GM18499 (cell line): ENCODE results near the gene TMC2.
"Not testable (repeated sequence)": the region's sequence is repeated elsewhere in the genome, so short reads cannot be mapped to it uniquely, and the experiment has no call there.

Experiments
- ATAC-seq: cut with Tn5 transposase; IDR thresholded peaks from one replicate; pipeline ENCODE4 v1.9.1; 2021; ENCODE audit warnings: moderate number of reproducible peaks; ENCODE audit not compliant: insufficient read depth, unreplicated experiment

TMC2 gene

DNA sequence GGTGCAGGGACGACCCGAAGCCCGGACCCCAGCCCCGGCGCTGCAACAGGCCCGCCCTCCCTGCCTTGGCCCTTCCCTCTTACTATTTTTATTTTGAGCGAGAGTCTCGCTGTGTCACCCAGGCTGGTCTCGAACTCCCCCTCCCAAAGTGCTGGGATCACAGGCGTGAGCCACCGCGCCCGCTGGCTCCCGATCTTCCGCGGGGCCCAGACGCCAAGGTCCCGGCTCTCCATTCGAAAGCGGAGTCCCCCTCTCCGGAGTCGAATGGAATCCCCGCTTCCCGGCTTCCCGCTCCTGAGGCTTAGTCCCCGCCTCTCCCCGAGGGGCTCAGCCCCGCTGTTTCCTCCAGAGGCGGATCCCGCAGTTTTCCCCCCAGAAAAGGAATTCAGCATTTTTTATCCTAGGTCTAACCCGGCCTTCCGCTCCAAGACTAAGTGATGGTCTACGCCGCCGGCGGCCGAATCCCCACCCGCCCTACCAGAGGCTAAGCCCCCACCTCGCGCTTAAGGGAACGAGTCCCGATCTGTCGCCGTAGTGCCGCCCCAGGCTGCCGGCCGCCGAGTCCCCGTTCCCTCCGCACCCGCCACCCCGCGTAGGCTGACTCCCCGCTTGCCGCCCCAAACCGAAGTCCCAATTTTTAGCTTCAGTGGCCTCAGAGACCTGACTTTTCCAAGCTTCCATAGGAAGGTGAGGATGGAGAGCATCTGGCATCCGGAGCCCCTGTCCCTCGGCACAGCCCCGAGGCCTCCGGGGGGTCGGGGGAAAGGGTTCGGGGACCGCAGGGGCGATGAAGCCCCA, 11.5 kb upstream of the TMC2 start:
- no peak for ATAC-seq

DNA sequence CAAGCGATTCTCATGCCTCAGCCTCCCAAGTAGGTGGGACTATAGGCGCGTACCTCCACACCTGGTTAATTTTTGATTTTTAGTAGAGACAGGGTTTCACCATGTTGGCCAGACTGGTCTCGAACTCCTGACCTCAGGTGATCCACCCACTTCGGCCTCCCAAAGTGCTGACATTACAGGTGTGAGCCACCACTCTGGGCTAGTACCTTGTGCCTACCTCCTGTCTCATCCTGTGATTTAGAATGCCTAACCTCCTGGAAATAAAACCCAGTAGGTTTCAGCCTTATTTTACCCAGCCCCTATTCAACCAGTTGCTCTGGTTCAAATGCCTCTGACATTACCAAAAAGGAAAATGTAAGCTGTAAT, 10.2 kb upstream of the TMC2 start:
- not testable (repeated sequence) for ATAC-seq

DNA sequence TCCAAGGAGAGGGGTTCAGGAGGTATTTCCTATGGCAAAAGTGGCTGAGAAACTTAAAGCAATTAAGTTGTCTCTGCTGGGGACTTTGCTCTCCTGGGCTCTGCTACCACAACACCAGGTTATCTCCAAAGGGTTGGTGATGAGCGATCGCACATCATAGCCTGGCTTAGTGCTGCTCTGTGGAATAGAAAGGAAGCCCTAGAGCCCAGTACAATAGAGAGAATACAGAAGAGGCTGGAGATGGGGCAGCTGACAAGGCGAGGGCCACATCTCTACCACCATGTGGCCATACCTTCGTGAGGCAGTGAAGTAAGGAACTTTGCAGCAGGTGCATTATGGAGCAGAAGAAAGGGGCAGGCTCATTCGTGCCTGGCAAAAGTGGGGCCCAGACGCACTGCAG, 8.6 kb upstream of the TMC2 start:
- ATAC-seq: no peak

DNA sequence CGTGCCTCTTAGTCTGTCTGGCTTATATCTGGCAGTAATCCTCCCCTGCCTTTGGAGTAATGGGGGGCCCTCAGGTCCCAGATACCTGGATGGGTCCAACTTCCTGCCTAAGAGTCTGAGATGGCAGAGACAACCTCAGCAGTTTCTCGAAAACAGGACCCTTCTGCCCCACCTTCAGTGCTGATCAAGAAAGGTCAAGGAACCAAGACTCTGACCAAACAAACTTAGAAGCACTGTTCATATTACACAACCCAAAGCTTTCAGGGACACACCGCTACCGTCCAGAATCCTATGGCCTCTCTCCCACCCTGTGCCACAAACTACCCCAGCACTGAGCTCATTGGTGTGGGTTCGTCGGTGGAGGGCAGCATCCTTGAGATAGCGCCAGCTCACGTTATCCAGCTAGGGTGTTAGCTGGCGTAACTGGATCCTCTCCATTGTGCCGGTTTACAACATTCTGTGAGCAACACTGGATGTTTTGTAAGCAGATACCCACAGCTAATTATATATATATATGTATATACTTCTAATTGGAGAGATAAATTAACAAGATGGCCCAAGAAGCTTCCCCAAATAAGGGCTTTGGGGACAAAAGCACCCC, 7.6 kb upstream of the TMC2 start:
- no peak for ATAC-seq

DNA sequence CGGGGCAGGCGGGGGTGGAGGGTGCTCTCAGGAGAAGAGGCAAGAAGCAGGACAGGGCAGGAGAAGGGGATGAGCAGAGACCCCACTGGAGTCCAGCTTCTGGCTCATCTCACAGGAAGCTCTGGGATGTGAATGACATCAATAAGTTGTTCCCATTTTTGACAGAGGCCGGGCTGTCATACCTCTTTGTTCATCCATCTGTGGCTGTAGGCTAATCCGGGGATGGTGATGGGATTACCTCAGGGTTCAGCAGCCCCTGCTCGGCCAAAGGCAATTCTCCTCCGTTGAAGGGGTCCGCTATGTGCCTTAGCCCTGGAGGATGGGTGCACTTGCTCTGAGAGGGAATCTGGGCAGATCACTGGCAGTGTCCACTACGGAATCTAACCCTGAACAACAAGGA, 3.3 kb upstream of the TMC2 start:
- ATAC-seq: no peak

DNA sequence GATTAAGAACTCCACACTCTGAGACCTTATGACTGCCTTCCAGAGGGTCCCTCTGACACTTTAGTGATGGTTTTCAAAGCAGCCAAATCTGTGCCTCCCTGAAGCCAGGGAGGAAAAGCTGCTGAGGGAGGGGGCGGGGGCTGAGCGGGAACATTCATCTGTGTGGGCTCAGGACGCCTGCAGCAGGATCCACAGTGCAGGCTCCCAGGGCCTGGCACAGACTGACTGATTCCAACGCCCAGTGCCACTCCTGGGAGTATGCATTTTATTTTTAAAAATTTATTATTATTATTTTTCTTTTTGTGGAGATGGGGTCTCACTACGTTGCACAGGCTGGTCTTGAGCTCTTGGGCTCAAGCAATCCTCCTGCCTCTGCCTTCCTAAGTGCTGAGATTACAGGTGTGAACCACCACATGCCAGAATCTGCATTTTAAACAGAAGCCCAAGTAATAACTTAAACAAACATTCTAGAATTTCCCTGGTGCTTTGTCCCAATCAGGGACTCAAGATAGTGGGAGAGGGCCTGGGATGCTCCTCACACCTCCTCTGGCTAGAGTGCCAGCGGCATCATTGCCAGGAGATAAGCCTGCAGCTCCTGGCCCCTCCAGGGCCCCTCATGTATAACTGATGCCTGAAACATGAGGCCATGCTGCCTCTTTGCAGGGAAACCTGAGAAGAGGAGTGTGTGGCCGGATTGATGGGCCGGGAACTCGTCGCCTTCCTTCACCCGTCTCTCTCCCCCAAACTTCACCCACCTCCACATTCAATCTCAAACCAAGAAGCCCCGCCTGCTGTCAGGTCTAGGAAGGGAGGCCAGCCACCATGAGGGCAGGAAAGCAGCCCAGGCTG, 438 bp upstream of the TMC2 start:
- ATAC-seq: no peak

DNA sequence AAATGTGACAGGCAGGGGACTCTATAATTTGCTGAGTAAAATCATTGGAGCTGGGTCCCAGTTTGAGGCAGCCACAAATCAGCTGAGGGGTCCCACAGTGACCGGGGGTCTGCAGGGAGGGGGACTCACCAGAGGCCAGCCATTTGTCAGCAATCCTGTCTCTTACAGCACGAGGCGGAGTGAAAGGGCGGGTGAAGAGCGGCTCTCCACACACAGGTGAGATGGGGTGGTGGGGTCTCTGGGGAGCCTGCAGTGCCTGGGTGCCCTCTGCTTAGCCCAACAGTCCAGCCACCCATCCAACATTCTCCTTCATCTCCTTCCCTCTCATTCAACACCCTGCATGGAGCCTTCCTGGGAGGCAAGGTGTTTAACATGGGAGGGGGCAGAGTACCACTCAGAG, 728 bp downstream of the TMC2 start:
- ATAC-seq: no peak

DNA sequence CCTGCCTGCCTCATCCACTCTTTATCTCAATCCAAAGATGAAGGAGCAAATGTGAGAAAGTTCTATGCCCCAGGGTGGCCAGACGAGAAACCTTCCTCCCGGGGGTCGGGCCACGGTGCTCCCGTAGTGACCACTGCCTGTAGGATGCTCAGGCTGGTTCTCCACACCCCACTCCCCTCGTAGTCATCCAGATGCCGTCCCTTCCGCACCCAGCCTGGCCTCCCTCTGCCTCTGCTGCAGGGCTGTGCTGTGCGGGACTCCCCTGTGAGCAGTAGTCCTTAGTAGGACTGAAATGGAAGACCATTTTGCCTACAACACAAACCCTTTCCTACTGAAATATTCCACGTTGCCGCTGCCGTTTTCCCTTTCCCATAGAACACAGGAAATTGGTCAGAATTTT, 2.0 kb downstream of the TMC2 start:
- ATAC-seq: no peak

DNA sequence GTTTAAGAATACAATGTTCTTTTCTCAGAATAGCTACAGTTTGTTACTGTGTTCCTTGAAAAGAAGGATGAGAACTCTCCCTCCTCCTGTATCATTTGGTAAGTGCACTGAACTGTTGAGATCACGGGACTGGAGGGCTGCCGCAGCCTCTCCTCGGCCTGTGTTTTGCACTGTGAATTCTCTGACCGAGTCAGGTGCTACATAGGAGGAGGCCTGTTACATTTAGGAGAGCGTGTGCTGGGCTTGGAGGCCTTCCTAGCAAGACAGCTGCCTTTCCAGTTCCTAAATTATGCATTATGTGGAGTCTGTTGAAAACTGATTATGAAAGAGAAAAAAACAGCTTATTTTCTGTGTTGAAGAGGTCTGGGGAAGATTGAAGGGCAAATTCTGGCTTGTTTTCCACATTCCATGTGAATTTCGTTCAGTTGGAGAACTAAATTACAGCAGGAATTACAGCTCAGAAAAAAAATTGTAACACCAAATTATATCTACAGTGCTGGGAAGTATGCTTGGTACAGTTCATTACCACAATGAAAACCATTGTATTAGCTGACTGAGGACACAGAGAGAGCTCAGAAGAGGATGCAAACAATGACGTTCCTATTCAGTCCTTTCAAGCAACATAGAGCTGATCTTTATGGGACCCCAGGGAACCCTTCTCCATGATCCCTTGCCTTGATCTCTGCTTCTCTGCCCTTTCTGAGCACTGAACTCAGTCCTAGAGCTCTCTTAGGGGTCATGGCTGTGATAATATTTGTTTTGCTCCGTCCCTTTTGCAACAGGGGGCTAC, 2.8 kb downstream of the TMC2 start:
- ATAC-seq: no peak

DNA sequence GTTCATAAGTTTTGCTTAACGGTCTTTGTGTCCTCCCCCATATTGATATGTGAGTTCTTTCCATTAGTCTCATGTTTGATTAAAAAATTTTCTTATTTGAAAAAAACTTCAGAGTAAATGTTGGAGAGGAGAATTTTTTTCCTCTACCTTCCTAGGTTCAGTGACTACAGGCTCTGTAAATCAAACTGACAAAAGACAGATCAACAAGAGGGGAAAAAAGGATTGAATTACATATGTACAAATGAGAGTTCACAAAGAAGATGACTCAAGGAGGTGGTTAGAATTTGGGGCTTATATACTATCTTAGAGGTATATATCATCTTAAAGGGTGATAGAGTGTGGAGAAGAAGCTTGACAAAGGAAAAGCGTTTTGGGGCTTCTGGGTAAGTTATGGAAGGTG, 5.6 kb downstream of the TMC2 start:
- no peak for ATAC-seq

DNA sequence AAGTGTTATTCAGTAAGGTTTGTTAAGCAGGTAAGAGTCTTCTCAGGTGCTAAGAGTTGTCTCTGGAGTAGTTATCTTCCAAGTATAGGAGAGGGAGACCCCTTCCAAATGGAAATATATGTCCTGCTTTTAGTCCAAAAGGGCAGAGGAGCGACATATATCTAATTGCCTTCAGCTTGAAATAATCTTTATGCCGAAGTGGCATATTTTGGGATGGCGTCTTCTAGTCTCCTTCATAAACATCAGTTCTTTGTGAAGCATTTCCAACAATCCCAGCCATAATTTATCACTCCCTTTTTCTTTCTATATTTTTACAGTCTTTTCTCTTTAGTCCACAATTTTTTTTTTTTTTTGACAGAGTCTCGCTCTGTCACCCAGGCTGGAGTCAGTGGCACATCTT, 6.0 kb downstream of the TMC2 start:
- ATAC-seq: no peak

DNA sequence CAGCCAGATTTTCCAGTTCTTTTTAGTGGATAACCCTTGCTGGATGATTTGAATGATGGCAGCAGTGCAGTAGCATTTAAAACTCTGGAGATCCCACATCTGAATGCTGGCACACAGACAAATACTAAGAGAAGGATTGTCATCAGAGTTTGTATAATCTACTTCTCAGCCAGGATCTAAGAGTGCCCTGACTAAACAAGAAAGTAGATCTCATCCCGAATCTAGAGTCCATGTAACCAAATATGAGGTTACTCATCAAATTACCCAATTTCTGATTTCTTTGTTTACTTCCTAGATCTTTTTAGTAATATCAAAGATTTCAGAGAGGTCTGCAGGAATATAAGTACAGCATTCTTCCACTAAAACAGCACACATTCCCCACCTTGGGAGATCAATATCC, 7.8 kb downstream of the TMC2 start:
- no peak for ATAC-seq

DNA sequence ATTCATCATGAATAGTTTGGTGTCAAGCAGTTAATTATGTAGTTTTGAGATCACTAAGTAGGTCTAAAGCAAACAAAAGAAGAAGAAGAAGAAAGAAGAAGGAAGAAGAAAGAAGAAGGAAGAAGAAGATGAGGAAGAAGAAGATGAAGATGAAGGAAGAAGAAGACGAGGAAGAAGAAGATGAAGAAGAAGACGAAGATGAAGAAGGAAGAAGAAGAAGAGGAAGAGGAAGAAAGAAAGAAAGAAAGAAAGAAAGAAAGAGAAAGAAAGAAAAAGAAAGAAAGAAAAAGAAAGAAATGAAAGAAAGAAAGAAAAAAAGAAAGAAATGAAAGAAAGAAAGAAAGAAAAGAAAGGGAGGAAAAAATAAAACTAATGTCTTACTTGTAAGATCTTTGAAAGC, 9.2 kb downstream of the TMC2 start:
- ATAC-seq: no peak

DNA sequence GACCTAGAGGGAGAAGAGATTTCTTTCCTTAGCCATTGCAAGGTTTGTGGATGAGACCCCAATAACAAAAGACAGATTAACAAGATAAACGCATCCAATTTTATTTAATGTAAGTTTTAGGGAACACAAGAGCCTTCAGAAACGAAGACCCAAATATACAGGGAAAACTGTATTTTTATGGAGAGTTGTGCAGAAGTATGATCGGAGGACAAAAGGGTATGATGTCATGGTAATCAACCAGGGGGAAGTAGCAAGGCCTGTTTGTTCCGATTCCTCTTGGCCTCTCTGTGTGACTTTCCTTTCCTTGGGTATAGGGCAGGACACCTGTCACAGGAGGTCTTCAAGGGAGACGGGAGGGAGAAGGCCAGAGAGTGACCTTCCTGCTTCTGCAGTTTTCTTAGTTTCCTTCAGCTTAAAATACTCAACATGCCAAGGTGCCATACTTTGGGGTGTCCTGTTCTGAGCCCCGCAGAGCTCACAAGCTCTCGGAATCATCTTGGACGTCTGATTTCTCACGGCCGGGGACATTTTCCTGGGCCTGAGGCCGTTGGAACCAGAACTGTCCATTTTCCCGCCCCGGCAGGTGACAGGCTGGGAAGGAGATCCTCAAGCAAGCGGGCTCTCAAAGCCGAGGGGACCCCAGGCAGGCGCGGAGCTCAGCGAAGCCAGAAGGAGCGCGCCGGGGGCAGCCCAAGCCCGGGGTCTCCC, 21.7 kb downstream of the TMC2 start:
- no peak for ATAC-seq

DNA sequence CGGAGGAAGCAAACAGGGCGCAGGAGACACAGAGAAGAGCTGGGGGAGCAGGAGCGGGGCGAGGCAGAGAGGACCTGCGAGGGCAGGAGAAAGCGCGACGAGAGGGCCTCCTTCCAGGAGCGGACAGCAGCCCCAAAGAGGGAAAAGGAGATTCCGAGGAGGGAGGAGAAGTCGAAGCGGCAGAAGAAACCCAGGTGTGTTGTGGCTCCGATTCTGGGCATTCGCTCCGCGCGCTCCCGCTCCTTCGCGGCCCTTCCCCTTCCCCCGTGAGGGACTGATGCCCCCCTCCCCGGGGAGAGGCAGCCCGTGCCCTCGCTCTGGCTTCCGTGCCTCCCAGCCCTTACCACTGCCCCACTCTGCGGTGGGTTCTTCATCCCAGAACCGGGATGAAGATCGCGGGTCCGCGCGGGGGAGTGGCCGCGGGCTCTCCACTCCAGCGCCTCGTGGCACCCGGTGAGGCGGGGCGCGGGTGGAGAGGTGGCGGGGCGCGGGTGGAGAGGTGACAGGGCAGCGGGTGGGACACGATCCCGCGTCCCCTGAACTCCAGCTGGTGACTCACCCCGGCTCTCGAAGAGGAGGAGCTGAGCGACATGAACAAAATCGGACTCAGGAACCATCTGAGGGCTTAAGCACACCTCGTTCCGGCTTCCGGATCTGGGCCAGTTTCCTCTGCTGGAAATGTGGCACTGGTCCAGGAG, 22.4 kb downstream of the TMC2 start:
- ATAC-seq: no peak

DNA sequence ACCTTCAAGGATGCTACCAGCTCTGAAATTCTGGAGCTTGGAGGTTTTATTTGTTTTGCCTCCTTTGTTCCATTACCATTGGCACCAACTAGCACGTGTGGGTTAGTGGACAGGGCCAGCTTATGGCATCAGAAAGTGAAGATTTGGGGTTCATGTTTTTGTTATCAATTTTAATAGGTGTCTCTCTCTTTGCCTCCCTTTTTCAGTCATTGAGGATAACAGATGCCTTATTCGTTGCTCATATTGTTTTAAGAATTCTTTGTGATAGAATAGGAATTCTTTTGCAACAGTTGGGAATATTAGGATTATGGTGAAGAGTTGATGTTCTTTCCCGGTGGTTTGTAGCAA, 22.9 kb downstream of the TMC2 start:
- ATAC-seq: no peak

DNA sequence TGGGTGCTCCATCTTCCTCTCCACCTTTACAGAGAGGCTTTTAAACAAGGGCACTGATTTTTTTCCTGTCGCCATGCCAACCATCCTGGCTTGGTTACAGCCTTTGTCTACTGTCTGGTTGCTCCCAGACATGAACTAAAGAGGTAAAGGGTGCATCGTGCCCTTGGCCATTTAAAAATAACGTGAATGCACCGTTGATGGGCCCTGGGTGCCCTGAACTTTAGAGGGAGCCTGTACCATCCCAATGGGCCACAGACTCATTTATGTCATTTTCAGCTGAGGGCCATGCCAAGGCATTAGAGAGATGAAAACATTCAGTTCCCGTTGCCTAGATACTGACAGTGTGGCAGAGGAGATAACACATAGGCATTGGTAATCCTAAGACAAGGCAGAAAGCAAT, 23.3 kb downstream of the TMC2 start:
- no peak for ATAC-seq

DNA sequence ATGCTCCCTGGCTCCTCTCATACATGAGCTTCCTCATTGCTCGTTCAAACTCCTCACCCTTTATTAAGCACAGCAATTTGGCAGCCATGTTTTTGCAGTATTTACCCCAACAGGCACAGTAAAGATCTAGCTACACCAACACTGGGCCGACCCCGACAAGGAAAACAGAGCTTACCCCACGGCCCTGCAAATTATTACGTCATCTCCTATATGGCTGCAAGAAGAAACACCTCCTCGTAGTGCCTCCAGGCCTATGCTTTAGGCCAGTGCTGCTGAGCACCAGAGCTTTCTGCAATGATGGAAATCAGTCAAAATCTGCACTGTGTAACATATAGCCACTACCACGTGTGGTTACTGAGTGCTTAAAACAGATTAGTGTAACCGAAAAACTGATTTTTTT, 26.7 kb downstream of the TMC2 start:
- ATAC-seq: no peak

DNA sequence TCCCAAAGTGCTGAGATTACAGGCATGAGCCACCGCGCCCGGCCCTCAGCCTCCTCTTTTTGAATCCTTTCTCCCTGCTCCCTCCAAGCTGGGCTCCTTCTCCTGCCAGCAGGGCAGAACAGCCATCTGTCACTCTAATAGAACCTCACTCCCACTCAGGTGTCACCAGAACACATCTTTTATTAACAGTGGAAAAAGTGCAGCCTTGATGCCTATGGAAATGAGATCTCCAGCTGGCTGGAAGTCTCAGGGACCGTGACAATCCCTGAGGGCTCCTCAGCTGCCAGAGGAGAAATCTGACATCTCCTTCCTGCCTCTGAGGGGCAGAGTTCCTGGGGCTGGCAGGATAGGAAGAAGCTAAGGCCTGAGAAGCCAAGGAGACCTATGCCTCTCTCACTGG, 28.0 kb downstream of the TMC2 start:
- ATAC-seq: no peak

DNA sequence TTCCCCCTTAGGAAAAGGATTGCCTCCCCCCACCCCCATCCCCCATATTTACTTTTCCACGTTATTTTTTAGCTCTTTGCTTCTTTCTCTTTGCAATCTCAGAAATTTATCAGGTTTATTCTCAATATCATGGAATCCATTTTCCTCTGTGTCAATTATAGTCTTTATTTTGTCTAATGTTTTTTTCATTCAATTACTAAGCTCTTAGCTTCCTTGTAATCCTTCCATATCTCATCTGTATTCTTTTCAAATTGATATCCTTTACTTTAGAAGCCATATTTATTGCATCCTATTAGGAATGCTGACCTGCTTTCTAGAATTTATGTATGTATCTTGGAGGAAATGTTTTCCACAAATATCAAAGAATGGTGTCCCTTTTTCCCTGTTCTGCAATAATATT, 39.3 kb downstream of the TMC2 start:
- no peak for ATAC-seq
